Caco-2 (cell line): ENCODE data around the gene FOXO1. TPM values are rescaled to one million over a fixed set of nuclear protein-coding genes. Genes with fewer than 3 reads are reported as not detected.

Experiments used
- BruUV-seq: library from RNA; stranded (reverse); fragments of 400-500 nt; replicated peaks from 2 replicates; lab custom pipeline; 2021; lab: Mats Ljungman, UMichigan
- CTCF ChIA-PET: fragments of 300-600 bp; sonication (Branson Sonifier 250); formaldehyde crosslinking; loops from one replicate; lab custom pipeline; 2022; ENCODE audit warnings: antibody characterized with exemption; lab: Charles Lee
- POLR2A ChIA-PET: fragments of 300-600 bp; sonication (Branson Sonifier 250); formaldehyde crosslinking; loops from one replicate; lab custom pipeline; 2022; ENCODE audit warnings: antibody characterized with exemption; lab: Charles Lee
- DNase-seq, 2 experiments: peaks; one replicate each; pipeline versions ENCODE4 v3.0.0 to v3.0.0-alpha.2; 2020 to 2022
- H3K27me3 ChIP-seq: replicated peaks from 2 replicates; pipeline ENCODE4 v1.6.0; 2011; ENCODE audit warnings: low read length; ENCODE audit not compliant: control insufficient read depth, insufficient read depth
- H3K36me3 ChIP-seq: 2 replicates; pipeline ENCODE4 v1.5.1; 2011; ENCODE audit warnings: low read length; ENCODE audit not compliant: control insufficient read depth, insufficient read depth
- H3K4me1 ChIP-seq: fragments of 250-450 bp; sonication (Bioruptor Pico); 2 replicates; pipeline ENCODE4 v1.5.1; 2020; ENCODE audit warnings: mild to moderate bottlenecking
- H3K4me3 ChIP-seq: 2 replicates; pipeline ENCODE4 v1.5.1; 2011; ENCODE audit warnings: low read depth, mild to moderate bottlenecking, control low read depth, low read length
- H3K9me3 ChIP-seq: fragments of 250-450 bp; sonication (Bioruptor Pico); 2 replicates; pipeline ENCODE4 v1.5.1; 2020; ENCODE audit warnings: mild to moderate bottlenecking, moderate library complexity
- H3K27ac Mint-ChIP-seq: one replicate; pipeline ENCODE4 v1.8.0; 2022; ENCODE audit warnings: mixed read lengths; ENCODE audit not compliant: unreplicated experiment
- H3K27me3 Mint-ChIP-seq: one replicate; pipeline ENCODE4 v1.8.0; 2022; ENCODE audit warnings: mixed read lengths; ENCODE audit not compliant: insufficient read depth, unreplicated experiment
- H3K36me3 Mint-ChIP-seq: one replicate; pipeline ENCODE4 v1.8.0; 2022; ENCODE audit warnings: mild to moderate bottlenecking, mixed read lengths; ENCODE audit not compliant: insufficient read depth, unreplicated experiment
- H3K4me1 Mint-ChIP-seq: one replicate; pipeline ENCODE4 v1.8.0; 2022; ENCODE audit warnings: low read depth, mixed read lengths; ENCODE audit not compliant: unreplicated experiment
- H3K4me3 Mint-ChIP-seq: one replicate; pipeline ENCODE4 v1.8.0; 2022; ENCODE audit warnings: mild to moderate bottlenecking, moderate library complexity, mixed read lengths; ENCODE audit not compliant: unreplicated experiment
- H3K9me3 Mint-ChIP-seq: one replicate; pipeline ENCODE4 v1.8.0; 2022; ENCODE audit warnings: mixed read lengths; ENCODE audit not compliant: unreplicated experiment
- intact Hi-C: fragments of 100-400 bp; cut with micrococcal nuclease; formaldehyde crosslinking; loops from one replicate; pipeline ENCODE4 v1.10.0; 2022; ENCODE audit not compliant: unreplicated experiment
- total RNA-seq: library from RNA; stranded (reverse); gene quantifications from 2 replicates; pipeline ENCODE4 v1.2.3, GENCODE V29; 2022
- TF ChIP-seq, protein P1 (sequence below), 2 experiments: fragments of 200-600 bp in 1 of 2; IDR thresholded peaks; 1 replicate in 1 of 2; 2 replicates in 1 of 2; pipeline versions ENCODE4 v1.5.1 to v1.8.0; 2011 to 2022; ENCODE audit warnings: antibody characterized with exemption in 1 of 2, control low read depth in 1 of 2, inconsistent platforms in 1 of 2, low read depth in 1 of 2, low read length in 1 of 2, mild to moderate bottlenecking in 1 of 2, moderate library complexity in 1 of 2; ENCODE audit not compliant: insufficient read depth in 1 of 2, severe bottlenecking in 1 of 2, unreplicated experiment in 1 of 2

FOXO1 gene
- total RNA-seq, 1 experiment from 2014 or later, result 10.4 TPM

DNA sequence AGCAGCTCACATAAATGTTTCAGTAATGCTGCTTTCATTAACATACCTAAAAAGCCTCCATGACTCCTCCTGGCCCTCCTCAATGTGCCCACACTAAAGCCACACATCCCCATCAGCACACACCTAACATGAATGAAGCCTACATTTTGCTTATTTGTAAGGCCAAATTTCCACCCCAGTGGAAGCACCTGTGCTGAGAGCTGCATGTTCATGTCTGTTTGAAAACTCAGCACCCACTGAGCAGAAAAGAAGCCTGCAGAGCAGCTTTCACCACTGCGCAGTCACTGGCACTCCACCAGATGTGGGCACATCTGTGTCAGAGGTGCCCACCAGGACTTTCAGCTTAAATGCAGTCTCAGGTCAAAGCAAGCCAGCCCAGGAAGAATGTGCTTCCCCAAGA is 93.5 kb downstream of the FOXO1 start:
- DNase-seq, result no peak
- H3K27me3 ChIP-seq, result no peaks in the 10 kb centered on the region
- POLR2A ChIA-PET, result no interaction called here
- H3K36me3 Mint-ChIP-seq, result no peaks in the 10 kb centered on the region
- no peaks in the 10 kb centered on the region for H3K36me3 ChIP-seq
- no peaks in the 10 kb centered on the region for H3K9me3 Mint-ChIP-seq
- no peak overlapping the region for H3K4me3 Mint-ChIP-seq
- no peaks in the 10 kb centered on the region for H3K9me3 ChIP-seq
- H3K4me3 ChIP-seq, result no peak overlapping the region
- intact Hi-C loops, result no loop called here
- TF ChIP-seq, protein P1, sequence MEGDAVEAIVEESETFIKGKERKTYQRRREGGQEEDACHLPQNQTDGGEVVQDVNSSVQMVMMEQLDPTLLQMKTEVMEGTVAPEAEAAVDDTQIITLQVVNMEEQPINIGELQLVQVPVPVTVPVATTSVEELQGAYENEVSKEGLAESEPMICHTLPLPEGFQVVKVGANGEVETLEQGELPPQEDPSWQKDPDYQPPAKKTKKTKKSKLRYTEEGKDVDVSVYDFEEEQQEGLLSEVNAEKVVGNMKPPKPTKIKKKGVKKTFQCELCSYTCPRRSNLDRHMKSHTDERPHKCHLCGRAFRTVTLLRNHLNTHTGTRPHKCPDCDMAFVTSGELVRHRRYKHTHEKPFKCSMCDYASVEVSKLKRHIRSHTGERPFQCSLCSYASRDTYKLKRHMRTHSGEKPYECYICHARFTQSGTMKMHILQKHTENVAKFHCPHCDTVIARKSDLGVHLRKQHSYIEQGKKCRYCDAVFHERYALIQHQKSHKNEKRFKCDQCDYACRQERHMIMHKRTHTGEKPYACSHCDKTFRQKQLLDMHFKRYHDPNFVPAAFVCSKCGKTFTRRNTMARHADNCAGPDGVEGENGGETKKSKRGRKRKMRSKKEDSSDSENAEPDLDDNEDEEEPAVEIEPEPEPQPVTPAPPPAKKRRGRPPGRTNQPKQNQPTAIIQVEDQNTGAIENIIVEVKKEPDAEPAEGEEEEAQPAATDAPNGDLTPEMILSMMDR (IDR thresholded peaks at IDR 0.05; ENCODE audit: insufficient read depth in 1 of 2, low read depth in 1 of 2, low read length in 1 of 2, severe bottlenecking in 1 of 2, unreplicated experiment in 1 of 2), result no peak
- no peaks in the 10 kb centered on the region for H3K27me3 Mint-ChIP-seq
- H3K27ac Mint-ChIP-seq, result no peak overlapping the region
- peaks cover 16% of the 10 kb centered on the region for H3K4me1 Mint-ChIP-seq
- CTCF ChIA-PET, result no interaction called here
- peaks cover 13% of the 10 kb centered on the region for H3K4me1 ChIP-seq
- no TSS peak for BruUV-seq

DNA sequence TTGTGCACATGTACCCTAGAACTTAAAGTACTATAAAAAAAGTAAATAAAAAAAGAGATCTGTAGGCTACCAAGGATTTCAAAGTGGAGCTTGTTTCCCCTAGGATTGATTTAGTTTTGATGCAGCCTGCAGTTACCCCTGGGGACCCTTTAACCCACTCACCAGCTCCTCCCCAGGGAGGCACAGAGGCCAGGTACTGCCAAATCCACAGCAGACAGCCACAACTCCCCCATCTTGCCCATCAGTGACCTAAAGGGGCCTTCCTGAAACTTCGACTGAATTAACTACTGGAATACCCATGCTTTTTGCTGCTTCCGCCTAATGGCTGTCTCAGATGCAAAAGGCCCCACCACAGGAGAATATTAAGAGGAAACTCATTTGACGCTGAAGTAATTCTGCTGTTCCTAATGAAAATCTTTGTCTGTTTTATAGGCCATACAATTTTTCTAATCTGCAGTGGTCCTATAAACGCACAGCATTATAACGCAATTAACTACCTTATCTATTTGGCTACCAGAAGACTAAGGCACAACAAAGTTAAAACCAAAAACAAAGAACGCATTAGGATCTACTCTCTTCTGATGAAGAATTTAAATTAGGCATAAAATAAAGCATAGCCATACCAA is 95.0 kb downstream of the FOXO1 start:
- Mint-ChIP-seq H3K36me3 (no peaks in the 10 kb centered on the region), H3K27me3 (no peaks in the 10 kb centered on the region), H3K27ac (peak overlapping the region; percentile 27), H3K4me1 (peaks cover 16% of the 10 kb centered on the region), H3K9me3 (no peaks in the 10 kb centered on the region), H3K4me3 (no peak overlapping the region)
- no TSS peak for BruUV-seq
- ChIA-PET POLR2A (no interaction called here), CTCF (no interaction called here)
- DNase-seq, result no peak
- intact Hi-C loops, result no loop called here
- Histone ChIP-seq H3K4me1 (peaks cover 13% of the 10 kb centered on the region), H3K4me3 (no peak overlapping the region), H3K36me3 (no peaks in the 10 kb centered on the region), H3K9me3 (no peaks in the 10 kb centered on the region), H3K27me3 (no peaks in the 10 kb centered on the region)
- TF ChIP-seq, protein P1 (IDR thresholded peaks at IDR 0.05; ENCODE audit: insufficient read depth in 1 of 2, low read depth in 1 of 2, low read length in 1 of 2, severe bottlenecking in 1 of 2, unreplicated experiment in 1 of 2), result no peak

DNA sequence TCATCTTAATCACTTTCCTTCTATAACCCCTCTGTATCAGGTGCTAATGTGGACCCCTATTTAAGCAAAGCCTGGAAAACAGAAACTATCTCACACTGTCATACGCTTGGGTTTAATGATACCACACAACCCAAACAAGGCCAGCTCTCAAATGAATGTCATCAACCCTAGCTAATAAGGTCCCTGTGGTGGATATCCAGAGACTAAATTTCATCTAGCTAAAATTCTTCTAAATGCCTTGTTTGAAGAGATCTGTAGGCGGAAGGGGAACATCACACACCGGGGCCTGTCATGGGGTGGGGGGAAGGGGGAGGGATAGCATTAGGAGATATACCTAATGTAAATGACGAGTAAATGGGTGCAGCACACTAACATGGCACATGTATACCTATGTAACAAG is 95.5 kb downstream of the FOXO1 start:
- Mint-ChIP-seq H3K27me3 (no peaks in the 10 kb centered on the region), H3K27ac (peak overlapping the region; percentile 27), H3K4me1 (peaks cover 12% of the 10 kb centered on the region), H3K9me3 (no peaks in the 10 kb centered on the region), H3K4me3 (no peak overlapping the region), H3K36me3 (no peaks in the 10 kb centered on the region)
- intact Hi-C loops, result no loop called here
- H3K4me3 ChIP-seq, result no peak overlapping the region
- BruUV-seq, result no TSS peak
- ChIA-PET CTCF (no interaction called here), POLR2A (no interaction called here)
- H3K4me1 ChIP-seq, result peaks cover 13% of the 10 kb centered on the region
- no peak for DNase-seq
- TF ChIP-seq, protein P1 (IDR thresholded peaks at IDR 0.05; ENCODE audit: insufficient read depth in 1 of 2, low read depth in 1 of 2, low read length in 1 of 2, severe bottlenecking in 1 of 2, unreplicated experiment in 1 of 2), result no peak
- H3K9me3 ChIP-seq, result no peaks in the 10 kb centered on the region
- no peaks in the 10 kb centered on the region; the same call in 1 of the 2 replicates for H3K36me3 ChIP-seq
- no peaks in the 10 kb centered on the region for H3K27me3 ChIP-seq
